Hepatocyte (in vitro differentiated cells): Measurements from ENCODE around the gene C17orf100.

ENCODE experiments used
- EZH2phosphoT487 ChIP-seq: fragments of 200-600 bp; sonication (generic); IDR thresholded peaks from one replicate; pipeline ENCODE4 v1.6.1; 2018; ENCODE audit warnings: antibody characterized with exemption, mild to moderate bottlenecking, low read depth, moderate library complexity; ENCODE audit not compliant: unreplicated experiment, severe bottlenecking
- TF ChIP-seq, protein P1 (sequence below): fragments of 200-600 bp; sonication (generic); IDR thresholded peaks from 2 replicates; pipeline ENCODE4 v1.5.1; 2016; ENCODE audit warnings: antibody characterized with exemption, mild to moderate bottlenecking; ENCODE audit not compliant: poor library complexity

DNA sequence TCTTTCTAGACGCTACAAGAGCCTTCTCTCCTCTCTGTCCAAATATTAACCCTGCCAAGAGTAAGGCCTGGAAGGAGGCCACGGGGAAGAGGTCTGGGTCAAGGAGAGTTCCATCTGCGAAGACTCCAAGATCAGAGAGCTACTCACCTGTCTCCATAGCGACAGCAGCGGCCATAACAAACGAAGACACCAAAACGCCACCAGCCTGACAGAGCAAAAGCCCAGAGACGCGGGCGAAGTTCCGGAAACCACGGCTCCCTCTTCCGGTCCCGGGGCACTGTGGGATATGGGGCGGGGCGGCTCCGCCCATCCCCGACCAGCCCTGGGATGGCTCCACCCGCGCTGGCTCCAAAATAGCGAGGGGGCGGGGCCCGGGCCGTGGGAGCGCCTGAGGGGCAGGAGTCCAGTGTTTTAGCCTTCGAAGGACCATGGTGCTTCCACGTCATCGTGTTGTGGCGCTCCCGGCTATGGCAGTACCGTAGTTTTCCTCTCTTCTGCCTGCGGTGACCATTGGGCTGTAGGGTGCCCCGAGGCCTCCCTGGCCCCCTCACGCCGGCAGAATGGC, at the start of gene C17orf100, which contains the start of gene MED31:
- TF ChIP-seq, protein P1, sequence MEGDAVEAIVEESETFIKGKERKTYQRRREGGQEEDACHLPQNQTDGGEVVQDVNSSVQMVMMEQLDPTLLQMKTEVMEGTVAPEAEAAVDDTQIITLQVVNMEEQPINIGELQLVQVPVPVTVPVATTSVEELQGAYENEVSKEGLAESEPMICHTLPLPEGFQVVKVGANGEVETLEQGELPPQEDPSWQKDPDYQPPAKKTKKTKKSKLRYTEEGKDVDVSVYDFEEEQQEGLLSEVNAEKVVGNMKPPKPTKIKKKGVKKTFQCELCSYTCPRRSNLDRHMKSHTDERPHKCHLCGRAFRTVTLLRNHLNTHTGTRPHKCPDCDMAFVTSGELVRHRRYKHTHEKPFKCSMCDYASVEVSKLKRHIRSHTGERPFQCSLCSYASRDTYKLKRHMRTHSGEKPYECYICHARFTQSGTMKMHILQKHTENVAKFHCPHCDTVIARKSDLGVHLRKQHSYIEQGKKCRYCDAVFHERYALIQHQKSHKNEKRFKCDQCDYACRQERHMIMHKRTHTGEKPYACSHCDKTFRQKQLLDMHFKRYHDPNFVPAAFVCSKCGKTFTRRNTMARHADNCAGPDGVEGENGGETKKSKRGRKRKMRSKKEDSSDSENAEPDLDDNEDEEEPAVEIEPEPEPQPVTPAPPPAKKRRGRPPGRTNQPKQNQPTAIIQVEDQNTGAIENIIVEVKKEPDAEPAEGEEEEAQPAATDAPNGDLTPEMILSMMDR, result no peak
- no peak for TF ChIP-seq EZH2phosphoT487
